Stromal cell of bone marrow (primary cell): ENCODE measurements around the gene TOGARAM1.

Experiments used
- DNase-seq: peaks from one replicate; pipeline ENCODE4 v3.0.0-alpha.2; 2012; ENCODE audit warnings: low read depth

TOGARAM1 gene

GRCh38 chr14:44961554-44962333, at the start of gene TOGARAM1, which contains the start of gene KLHL28:
Gene TOGARAM1 (plus strand): TSS chr14:44962190. CDS start chr14:44962422, 232 bp downstream.
Gene KLHL28 (minus strand): TSS chr14:44961947. CDS start chr14:44945928, 16,019 bp downstream.
- peak; percentile 100 for DNase-seq

GRCh38 chr14:44914849-44915248, 47.1 kb upstream of the TOGARAM1 start:
- DNase-seq = no peak

- no peak for DNase-seq
Measured at GRCh38 chr14:44928793-44929192, 33.2 kb upstream of the TOGARAM1 start.

- DNase-seq = no peak
Measured at GRCh38 chr14:44935155-44935554, 26.8 kb upstream of the TOGARAM1 start.

- DNase-seq = no peak
Measured at GRCh38 chr14:44937547-44937946, 24.4 kb upstream of the TOGARAM1 start.

GRCh38 chr14:44940211-44940610, 21.8 kb upstream of the TOGARAM1 start:
- no peak for DNase-seq

GRCh38 chr14:44940944-44941343, 21.0 kb upstream of the TOGARAM1 start:
- no peak for DNase-seq

GRCh38 chr14:44941591-44941990, 20.4 kb upstream of the TOGARAM1 start:
- DNase-seq = no peak

GRCh38 chr14:44942436-44942835, 19.6 kb upstream of the TOGARAM1 start:
- DNase-seq = no peak

- DNase-seq = no peak
Measured at GRCh38 chr14:44944107-44944506, 17.9 kb upstream of the TOGARAM1 start.

GRCh38 chr14:44945264-44945663, 16.7 kb upstream of the TOGARAM1 start:
- DNase-seq = peak; percentile 30

- DNase-seq = no peak
Measured at GRCh38 chr14:44951051-44951450, 10.9 kb upstream of the TOGARAM1 start.

- no peak for DNase-seq
Measured at GRCh38 chr14:44952391-44953110, 9.4 kb upstream of the TOGARAM1 start.

GRCh38 chr14:44954750-44955149, 7.2 kb upstream of the TOGARAM1 start:
- no peak for DNase-seq

GRCh38 chr14:44955528-44955927, 6.5 kb upstream of the TOGARAM1 start:
- no peak for DNase-seq

- DNase-seq = no peak
Measured at GRCh38 chr14:44956866-44957265, 5.1 kb upstream of the TOGARAM1 start.

GRCh38 chr14:44959538-44959937, 2.5 kb upstream of the TOGARAM1 start:
- no peak for DNase-seq

GRCh38 chr14:44960146-44960545, 1.8 kb upstream of the TOGARAM1 start:
- no peak for DNase-seq

- no peak for DNase-seq
Measured at GRCh38 chr14:44960646-44961045, 1.3 kb upstream of the TOGARAM1 start.

- DNase-seq = peak; percentile 33
Measured at GRCh38 chr14:44961151-44961553, 838 bp upstream of the TOGARAM1 start.

GRCh38 chr14:44962334-44963043, 499 bp downstream of the TOGARAM1 start:
- peak; percentile 27 for DNase-seq

GRCh38 chr14:44963044-44963528, 1.1 kb downstream of the TOGARAM1 start:
- DNase-seq = no peak
